HG02571 (cell line): ENCODE results near the gene EMID1.

ENCODE experiments used
- ATAC-seq: cut with Tn5 transposase; IDR thresholded peaks from one replicate; pipeline ENCODE4 v1.9.1; 2021; ENCODE audit warnings: mild to moderate bottlenecking, moderate library complexity; ENCODE audit not compliant: unreplicated experiment

The EMID1 gene

GRCh38 chr22:29288837-29289236 lies 83.1 kb downstream of the EMID1 start:
- ATAC-seq = no peak

GRCh38 chr22:29290061-29290460 lies 84.4 kb downstream of the EMID1 start:
- ATAC-seq = no peak

DNA sequence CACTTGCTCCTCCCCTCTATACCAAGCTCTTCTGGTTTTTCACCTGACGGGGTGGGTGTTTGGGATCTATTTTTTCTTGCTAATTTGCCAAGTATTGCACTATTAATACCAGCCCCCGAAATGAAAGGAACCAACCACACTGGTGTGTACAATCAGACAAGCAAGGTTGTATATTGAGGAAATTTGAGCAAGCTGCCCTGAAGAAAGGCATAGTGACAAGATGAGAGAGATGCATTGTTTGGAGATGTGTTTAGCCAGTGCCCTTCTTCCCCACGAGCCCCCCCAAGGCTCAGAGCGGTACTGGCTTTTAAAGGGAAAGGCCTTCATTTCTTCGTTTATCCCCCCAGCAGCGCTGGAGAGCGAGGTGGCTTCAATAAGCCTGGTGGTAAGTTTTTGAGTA lies 85.5 kb downstream of the EMID1 start:
- ATAC-seq = no peak

DNA sequence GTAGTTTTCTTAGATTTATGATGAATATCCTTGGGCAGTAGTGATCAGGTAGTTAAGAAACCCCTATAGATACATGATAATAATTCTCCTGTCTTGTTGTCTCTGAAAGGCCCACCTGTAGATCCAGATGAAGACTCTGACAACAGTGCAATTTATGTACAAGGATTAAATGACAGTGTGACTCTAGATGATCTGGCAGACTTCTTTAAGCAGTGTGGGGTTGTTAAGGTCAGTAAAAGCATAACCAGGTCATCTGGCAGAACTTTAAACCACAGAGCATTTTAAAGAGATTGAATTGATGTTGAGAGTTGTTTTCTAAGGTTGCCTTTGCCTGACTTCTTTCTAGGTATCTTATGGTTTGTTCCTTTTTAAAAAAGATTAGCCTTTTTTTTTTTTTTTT lies 86.7 kb downstream of the EMID1 start:
- no peak for ATAC-seq

- ATAC-seq = no peak
These were observed 92.9 kb downstream of the EMID1 start for GRCh38 chr22:29298641-29299040.

DNA sequence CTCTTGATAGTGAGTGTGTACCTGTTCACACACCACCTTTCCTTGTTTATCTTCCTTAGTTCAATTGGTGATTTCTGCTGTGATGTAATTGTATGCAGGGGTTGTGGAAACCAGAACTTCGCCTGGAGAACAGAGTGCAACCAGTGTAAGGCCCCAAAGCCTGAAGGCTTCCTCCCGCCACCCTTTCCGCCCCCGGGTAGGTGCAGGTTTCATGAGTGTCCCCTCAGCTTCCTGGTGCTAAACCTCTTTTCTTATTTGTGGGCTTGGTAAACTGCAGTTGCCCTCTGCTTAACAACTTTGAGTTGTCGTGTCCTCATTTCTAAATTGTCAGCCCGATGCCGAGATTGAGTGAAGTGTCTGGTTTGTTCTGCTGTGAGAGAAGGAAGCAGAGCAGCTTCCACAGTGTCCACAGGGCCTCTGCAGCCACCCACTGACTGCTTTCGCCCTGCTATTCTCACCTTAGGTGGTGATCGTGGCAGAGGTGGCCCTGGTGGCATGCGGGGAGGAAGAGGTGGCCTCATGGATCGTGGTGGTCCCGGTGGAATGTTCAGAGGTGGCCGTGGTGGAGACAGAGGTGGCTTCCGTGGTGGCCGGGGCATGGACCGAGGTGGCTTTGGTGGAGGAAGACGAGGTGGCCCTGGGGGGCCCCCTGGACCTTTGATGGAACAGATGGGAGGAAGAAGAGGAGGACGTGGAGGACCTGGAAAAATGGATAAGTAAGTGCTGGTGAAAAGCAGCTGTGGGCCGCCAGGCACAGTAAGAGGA lies 93.6 kb downstream of the EMID1 start:
- ATAC-seq = no peak

DNA sequence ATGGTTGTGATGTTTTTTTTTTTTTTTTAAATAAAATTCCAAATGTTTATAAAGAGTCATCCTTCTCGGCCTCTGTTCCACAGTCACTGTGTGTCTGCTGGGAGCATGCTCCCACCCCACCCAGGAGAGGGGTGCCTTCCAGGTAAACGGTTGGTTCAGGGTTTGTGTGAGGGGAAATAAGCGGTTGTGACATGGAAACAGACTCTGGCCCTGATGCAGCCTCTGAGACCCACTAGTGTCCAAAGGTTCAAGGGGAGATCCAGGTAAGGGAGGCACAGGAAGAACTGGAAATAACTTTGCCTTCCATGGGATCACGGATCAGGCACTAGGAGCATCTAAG lies 94.7 kb downstream of the EMID1 start:
- ATAC-seq = no peak

GRCh38 chr22:29300807-29301601 lies 95.3 kb downstream of the EMID1 start:
- ATAC-seq = no peak

GRCh38 chr22:29301716-29302401 lies 96.2 kb downstream of the EMID1 start:
- no peak for ATAC-seq

- no peak for ATAC-seq
These were observed 96.6 kb downstream of the EMID1 start for GRCh38 chr22:29302402-29302680.

DNA sequence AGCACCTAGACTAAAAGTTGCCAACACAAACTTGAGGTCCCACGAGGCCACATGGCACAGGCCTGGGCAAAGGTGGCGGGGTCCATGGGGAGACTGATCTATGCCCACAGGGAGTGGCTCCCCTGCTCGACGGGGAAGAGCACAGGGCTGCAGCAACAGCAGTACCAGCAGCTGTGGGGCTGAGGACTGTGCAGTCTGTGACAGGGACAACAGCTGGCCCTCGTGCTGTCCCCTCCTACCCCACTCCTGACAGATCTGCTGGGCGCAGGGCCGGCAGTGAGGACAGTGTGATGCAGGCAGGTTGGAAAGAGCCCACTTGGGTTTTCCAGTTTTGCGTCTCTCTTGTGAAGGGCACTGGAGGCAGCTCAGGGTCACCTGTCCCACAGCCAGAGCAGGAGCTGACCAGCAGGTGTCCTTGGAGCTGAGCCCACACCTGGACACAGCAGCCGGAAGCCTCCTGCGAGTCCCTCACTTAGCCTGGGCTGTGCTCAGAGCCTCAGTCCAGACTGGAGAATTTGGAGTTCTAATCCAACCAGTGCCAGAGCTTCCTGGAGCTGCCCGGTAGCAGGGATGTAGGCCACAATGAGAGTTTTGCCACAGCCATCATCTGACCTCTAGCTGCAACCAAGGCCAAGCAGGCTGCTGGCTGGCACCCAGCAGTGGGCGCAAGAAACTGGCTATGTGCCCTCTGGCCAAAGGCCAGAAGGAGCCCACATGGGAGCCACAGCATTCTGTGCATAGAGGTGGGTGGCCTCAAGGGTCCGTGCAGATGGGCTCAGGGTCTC lies 97.2 kb downstream of the EMID1 start:
- ATAC-seq = no peak

- no peak for ATAC-seq
These were observed 100.1 kb downstream of the EMID1 start for GRCh38 chr22:29305836-29306174.

DNA sequence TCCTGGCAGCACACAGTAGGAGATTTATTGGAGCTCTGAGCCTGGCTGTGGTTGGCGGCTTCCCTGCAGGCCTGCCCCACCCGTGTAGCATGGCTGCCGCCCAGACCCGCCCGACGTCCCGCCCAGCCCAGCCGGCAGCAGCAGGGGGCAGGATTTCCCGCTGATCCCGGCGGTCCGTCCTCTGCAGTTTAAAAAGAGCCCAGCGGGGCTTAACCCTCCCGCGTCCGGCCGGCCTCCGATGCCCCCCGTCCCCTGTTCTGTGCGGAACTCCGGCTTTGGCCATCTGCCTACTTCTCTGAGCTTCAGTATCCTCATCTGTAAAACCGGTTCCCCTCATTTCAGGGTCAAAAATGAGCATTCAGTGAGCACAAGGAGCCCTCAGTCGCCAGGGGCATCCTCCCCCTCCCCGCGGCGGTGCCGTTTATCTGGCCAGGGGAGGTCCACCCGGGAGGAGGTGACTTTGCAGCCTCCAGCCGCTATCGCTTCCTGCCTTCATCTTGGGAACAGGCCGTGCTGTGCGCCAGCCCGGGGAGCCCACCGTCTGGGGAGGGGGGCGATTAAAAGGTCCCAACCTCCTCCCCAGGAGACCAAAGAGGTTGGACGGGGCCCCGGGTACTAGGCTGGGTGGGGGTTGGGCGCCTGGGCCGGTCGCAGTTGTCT lies 100.6 kb downstream of the EMID1 start, which contains the start of gene GAS2L1:
Gene GAS2L1, plus strand, starts transcription at position 476 of the 660 bp plus-strand sequence. CDS start 1,456 bp downstream, outside the sequence.
- no peak for ATAC-seq

DNA sequence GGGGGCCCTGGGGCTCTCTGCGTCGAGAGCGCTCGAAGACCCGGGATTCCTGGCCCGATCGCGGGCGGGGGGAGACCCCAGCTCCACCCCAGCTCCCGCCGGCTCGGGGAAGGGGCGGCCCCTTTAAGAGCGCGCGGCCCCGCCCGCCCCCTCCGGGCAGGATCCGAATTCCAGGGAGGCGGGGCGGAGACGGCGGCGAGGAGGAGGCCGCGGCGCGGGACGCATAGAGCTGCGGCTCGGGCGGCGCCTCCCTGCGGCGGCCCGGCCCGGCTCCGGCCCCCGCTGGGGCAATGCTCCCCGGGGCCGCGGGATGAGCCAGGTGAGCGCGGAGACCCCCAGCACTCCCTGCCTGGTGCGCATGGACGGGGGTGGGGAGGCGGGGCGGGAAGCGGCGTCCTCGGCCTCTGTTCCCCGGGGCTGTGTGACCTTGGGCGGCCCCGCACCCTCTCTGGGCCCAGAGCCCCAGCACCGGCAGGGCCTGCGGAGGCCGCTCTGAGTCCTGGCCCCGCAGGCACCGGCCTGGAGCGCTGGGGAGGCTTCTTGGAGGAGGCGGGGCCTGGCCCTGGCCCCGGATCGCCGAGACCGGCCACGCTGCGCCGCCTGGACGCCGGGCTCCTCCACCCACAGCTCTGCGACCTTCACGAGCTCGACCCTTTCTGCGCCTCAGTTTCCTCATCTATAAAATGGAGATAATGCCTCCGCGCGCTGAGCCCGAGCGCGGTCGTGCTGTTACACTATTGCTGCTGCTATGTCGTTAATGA lies 101.3 kb downstream of the EMID1 start:
- ATAC-seq = no peak

GRCh38 chr22:29307596-29308147 lies 102.0 kb downstream of the EMID1 start:
- ATAC-seq = no peak

- no peak for ATAC-seq
These were observed 102.6 kb downstream of the EMID1 start for GRCh38 chr22:29308148-29308790.

- no peak for ATAC-seq
These were observed 103.1 kb downstream of the EMID1 start for GRCh38 chr22:29308791-29309262.
